ENCODE measurements around the gene MOB3B. TPM values are rescaled to one million over a fixed set of nuclear protein-coding genes. Genes with fewer than 3 reads are reported as not detected.

MOB3B gene
- total RNA-seq, 1 experiment from 2014 or later = 0.19 TPM

DNA sequence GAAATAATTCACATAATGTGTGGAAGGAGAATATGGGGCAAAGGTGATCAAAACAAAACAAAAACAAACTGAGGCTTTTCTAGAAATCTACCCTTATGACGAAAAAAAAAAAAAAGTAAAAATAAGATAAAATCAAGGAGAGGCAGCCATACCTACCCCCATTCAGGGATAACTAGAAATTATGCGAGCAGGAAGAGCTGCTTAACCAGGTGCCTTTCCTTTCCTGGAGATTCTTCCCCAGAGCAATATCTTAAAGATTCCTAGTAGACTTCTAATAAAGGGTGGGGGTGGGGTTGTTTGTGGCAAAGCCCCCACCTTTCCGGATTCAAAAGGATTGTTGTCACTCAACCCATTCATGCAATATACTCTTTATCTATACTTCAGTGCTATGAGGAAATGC, 117.5 kb downstream of the MOB3B start:
- no peaks in the 10 kb centered on the region for H3K27me3 ChIP-seq (replicated peaks; ENCODE audit: insufficient read depth, low read depth, low read length, poor library complexity)
- no peak for DNase-seq (ENCODE audit: low spot score)
- TF ChIP-seq EZH2 (IDR thresholded peaks at IDR 0.05; ENCODE audit: borderline replicate concordance, low read depth, low read length, poor library complexity, severe bottlenecking) = no peak
- TF ChIP-seq, protein P1, sequence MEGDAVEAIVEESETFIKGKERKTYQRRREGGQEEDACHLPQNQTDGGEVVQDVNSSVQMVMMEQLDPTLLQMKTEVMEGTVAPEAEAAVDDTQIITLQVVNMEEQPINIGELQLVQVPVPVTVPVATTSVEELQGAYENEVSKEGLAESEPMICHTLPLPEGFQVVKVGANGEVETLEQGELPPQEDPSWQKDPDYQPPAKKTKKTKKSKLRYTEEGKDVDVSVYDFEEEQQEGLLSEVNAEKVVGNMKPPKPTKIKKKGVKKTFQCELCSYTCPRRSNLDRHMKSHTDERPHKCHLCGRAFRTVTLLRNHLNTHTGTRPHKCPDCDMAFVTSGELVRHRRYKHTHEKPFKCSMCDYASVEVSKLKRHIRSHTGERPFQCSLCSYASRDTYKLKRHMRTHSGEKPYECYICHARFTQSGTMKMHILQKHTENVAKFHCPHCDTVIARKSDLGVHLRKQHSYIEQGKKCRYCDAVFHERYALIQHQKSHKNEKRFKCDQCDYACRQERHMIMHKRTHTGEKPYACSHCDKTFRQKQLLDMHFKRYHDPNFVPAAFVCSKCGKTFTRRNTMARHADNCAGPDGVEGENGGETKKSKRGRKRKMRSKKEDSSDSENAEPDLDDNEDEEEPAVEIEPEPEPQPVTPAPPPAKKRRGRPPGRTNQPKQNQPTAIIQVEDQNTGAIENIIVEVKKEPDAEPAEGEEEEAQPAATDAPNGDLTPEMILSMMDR (conservative IDR thresholded peaks at IDR 0.05; ENCODE audit: low read depth, low read length) = no peak
- H3K4me1 ChIP-seq (ENCODE audit: insufficient read depth, low read length, poor library complexity, severe bottlenecking) = no peaks in the 10 kb centered on the region
- no peaks in the 10 kb centered on the region for H3K36me3 ChIP-seq (ENCODE audit: insufficient read depth, low read length, poor library complexity, severe bottlenecking)
- H3K9me3 ChIP-seq (ENCODE audit: low read depth, low read length, poor library complexity, severe bottlenecking) = no peaks in the 10 kb centered on the region
- POLR2A ChIA-PET (ENCODE audit: low non-redundant PET) = interaction anchor here (0.7 kb wide), 1 partner anchor 13 kb away, joined by 20 read pairs; no protein-coding TSS in a partner anchor
- H3K27ac ChIP-seq (ENCODE audit: low read depth, low read length, poor library complexity, severe bottlenecking) = no peak overlapping the region
- CTCF ChIA-PET = no interaction called here
- intact Hi-C loops (cut with micrococcal nuclease; ENCODE audit: unreplicated experiment) = no loop called here
- no TSS peak for BruUV-seq (replicated peaks)
- no peak overlapping the region for H3K4me3 ChIP-seq (ENCODE audit: low read depth, low read length, poor library complexity, severe bottlenecking)

DNA sequence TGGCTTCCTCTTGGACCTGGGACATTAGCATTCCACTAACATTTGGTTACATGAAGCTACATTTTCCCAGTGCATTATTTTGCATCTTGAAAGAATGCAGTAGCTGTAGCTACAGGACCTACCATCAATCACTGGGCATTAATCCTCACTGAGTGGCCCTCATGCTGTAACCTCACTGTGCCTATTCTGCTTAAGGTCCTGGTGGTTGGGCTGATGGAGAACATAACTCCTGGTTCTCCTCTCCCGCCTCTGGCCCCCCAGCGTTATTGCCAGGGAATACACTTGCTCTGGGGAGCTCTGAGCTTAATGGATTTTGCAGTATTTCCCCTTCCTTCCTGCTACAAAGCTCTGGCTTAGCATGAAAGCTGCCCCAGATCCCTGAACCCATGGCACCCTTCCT, 121.1 kb downstream of the MOB3B start:
- Histone ChIP-seq H3K4me1 (ENCODE audit: insufficient read depth, low read length, poor library complexity, severe bottlenecking) (no peaks in the 10 kb centered on the region), H3K4me3 (ENCODE audit: low read depth, low read length, poor library complexity, severe bottlenecking) (no peak overlapping the region), H3K36me3 (ENCODE audit: insufficient read depth, low read length, poor library complexity, severe bottlenecking) (no peaks in the 10 kb centered on the region), H3K27ac (ENCODE audit: low read depth, low read length, poor library complexity, severe bottlenecking) (no peak overlapping the region), H3K27me3 (replicated peaks; ENCODE audit: insufficient read depth, low read depth, low read length, poor library complexity) (no peaks in the 10 kb centered on the region), H3K9me3 (ENCODE audit: low read depth, low read length, poor library complexity, severe bottlenecking) (no peaks in the 10 kb centered on the region)
- TF ChIP-seq, protein P1 (conservative IDR thresholded peaks at IDR 0.05; ENCODE audit: low read depth, low read length) = no peak
- ChIA-PET POLR2A (ENCODE audit: low non-redundant PET) (no interaction called here), CTCF (no interaction called here)
- no TSS peak for BruUV-seq (replicated peaks)
- no peak for DNase-seq (ENCODE audit: low spot score)
- intact Hi-C loops (cut with micrococcal nuclease; ENCODE audit: unreplicated experiment) = no loop called here

DNA sequence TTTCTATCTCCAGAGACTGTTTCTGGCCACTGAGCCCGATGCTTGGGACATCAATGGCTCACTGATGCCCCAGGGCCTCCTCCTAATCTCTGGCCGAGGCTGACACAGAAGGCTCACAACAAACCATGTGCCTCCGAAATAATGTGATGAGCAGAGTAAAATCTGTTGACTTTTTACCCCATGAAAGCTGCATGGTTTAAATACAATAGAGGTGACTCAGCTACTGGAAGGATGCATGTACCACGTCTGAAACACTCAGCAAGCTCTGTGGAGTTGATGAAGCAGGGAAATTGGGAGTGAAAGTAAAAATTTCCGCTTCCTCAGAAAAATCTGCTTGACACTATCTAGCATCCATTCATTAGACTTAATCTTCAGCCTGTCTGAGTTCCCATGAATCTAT, 121.6 kb downstream of the MOB3B start:
- Histone ChIP-seq H3K4me1 (ENCODE audit: insufficient read depth, low read length, poor library complexity, severe bottlenecking) (no peaks in the 10 kb centered on the region), H3K27ac (ENCODE audit: low read depth, low read length, poor library complexity, severe bottlenecking) (no peak overlapping the region), H3K27me3 (replicated peaks; ENCODE audit: insufficient read depth, low read depth, low read length, poor library complexity) (no peaks in the 10 kb centered on the region), H3K4me3 (ENCODE audit: low read depth, low read length, poor library complexity, severe bottlenecking) (no peak overlapping the region), H3K36me3 (ENCODE audit: insufficient read depth, low read length, poor library complexity, severe bottlenecking) (no peaks in the 10 kb centered on the region), H3K9me3 (ENCODE audit: low read depth, low read length, poor library complexity, severe bottlenecking) (no peaks in the 10 kb centered on the region)
- POLR2A ChIA-PET (ENCODE audit: low non-redundant PET) = no interaction called here
- BruUV-seq (replicated peaks) = no TSS peak
- intact Hi-C loops (cut with micrococcal nuclease; ENCODE audit: unreplicated experiment) = no loop called here
- TF ChIP-seq, protein P1 (conservative IDR thresholded peaks at IDR 0.05; ENCODE audit: low read depth, low read length) = no peak
- TF ChIP-seq EZH2 (IDR thresholded peaks at IDR 0.05; ENCODE audit: borderline replicate concordance, low read depth, low read length, poor library complexity, severe bottlenecking) = no peak
- CTCF ChIA-PET = interaction anchor here (0.5 kb wide), 1 partner anchor 151 kb away, joined by 8 read pairs; no protein-coding TSS in a partner anchor
- DNase-seq (ENCODE audit: low spot score) = no peak
